H1 (cell line): ENCODE measurements around the gene ZMYND15. TPM values are rescaled to one million over a fixed set of nuclear protein-coding genes. Genes with fewer than 3 reads are reported as not detected.

Experiments
- CTCF ChIA-PET: fragments of 300-600 bp; sonication (Branson Sonifier 250); formaldehyde crosslinking; loops from one replicate; lab custom pipeline; 2021; ENCODE audit not compliant: partially characterized antibody; lab: Charles Lee
- POLR2A ChIA-PET: fragments of 300-600 bp; sonication (Branson Sonifier 250); formaldehyde crosslinking; loops from one replicate; lab custom pipeline; 2021; ENCODE audit warnings: inconsistent platforms; ENCODE audit not compliant: partially characterized antibody; lab: Charles Lee
- DNase-seq, 2 experiments: peaks; one replicate each; pipeline versions ENCODE4 v3.0.0 to v3.0.0-alpha.2; 2010 to 2022; ENCODE audit warnings: low spot score in 2 of 2, low read depth in 1 of 2, mixed read lengths in 1 of 2
- FAIRE-seq: peaks from 2 replicates; lab custom pipeline; 2011; peaks lifted over from hg19 to GRCh38; lab: Jason Lieb, UNC
- H2AFZ ChIP-seq: 2 replicates; pipeline ENCODE4 v1.8.1; 2012; ENCODE audit warnings: low read length, inconsistent platforms
- H2AK5ac ChIP-seq: 2 replicates; pipeline ENCODE4 v1.6.1; 2013; ENCODE audit warnings: low read depth, low read length
- H2BK120ac ChIP-seq: replicated peaks from 2 replicates; pipeline ENCODE3; 2013; ENCODE audit warnings: low read depth, low read length, inconsistent platforms
- H2BK12ac ChIP-seq: 2 replicates; pipeline ENCODE4 v1.6.1; 2013; ENCODE audit warnings: low read depth, low read length
- H2BK15ac ChIP-seq: 2 replicates; pipeline ENCODE4 v1.6.1; 2013; ENCODE audit warnings: low read length
- H2BK20ac ChIP-seq: 2 replicates; pipeline ENCODE4 v1.6.1; 2013; ENCODE audit warnings: low read length
- H2BK5ac ChIP-seq: 2 replicates; pipeline ENCODE4 v1.6.1; 2013; ENCODE audit warnings: low read depth, low read length
- H3K14ac ChIP-seq: 2 replicates; pipeline ENCODE4 v1.6.1; 2013; ENCODE audit warnings: inconsistent platforms; ENCODE audit not compliant: insufficient read length
- H3K18ac ChIP-seq: 2 replicates; pipeline ENCODE4 v1.6.1; 2013; ENCODE audit warnings: low read length; ENCODE audit errors: extremely low read depth
- H3K23ac ChIP-seq: 2 replicates; pipeline ENCODE4 v1.6.1; 2013; ENCODE audit warnings: inconsistent platforms; ENCODE audit not compliant: insufficient read length
- H3K23me2 ChIP-seq: 2 replicates; pipeline ENCODE4 v1.6.1; 2013; ENCODE audit warnings: low read depth, low read length
- H3K27ac ChIP-seq: 2 replicates; pipeline ENCODE4 v1.6.1; 2011; ENCODE audit warnings: low read depth, low read length, inconsistent platforms
- H3K27me3 ChIP-seq, 4 experiments: replicated peaks in 1 of 4; 1 replicate in 1 of 4; 2 replicates in 3 of 4; pipeline versions ENCODE4 v1.6.1 to v1.8.1; 2011 to 2013; ENCODE audit warnings: low read length in 3 of 4, mild to moderate bottlenecking in 3 of 4, inconsistent platforms in 2 of 4, mixed read lengths in 2 of 4, moderate library complexity in 1 of 4; ENCODE audit not compliant: control insufficient read depth in 3 of 4, insufficient read depth in 3 of 4; ENCODE audit errors: extremely low read depth in 1 of 4
- H3K36me3 ChIP-seq, 4 experiments: 2 replicates each; pipeline versions ENCODE4 v1.6.1 to v1.8.1; 2011 to 2013; ENCODE audit warnings: mild to moderate bottlenecking in 4 of 4, low read length in 3 of 4, moderate library complexity in 2 of 4, control low read depth in 1 of 4, inconsistent platforms in 1 of 4; ENCODE audit not compliant: insufficient read depth in 4 of 4, control insufficient read depth in 2 of 4
- H3K4ac ChIP-seq: replicated peaks from 2 replicates; pipeline ENCODE3; 2013; ENCODE audit warnings: low read length, low read depth, mixed read lengths, inconsistent platforms; ENCODE audit not compliant: insufficient read length
- H3K4me1 ChIP-seq, 4 experiments: replicated peaks in 1 of 4; 1 replicate in 1 of 4; 2 replicates in 3 of 4; pipeline versions ENCODE4 v1.6.1 to v1.8.1; 2011 to 2013; ENCODE audit warnings: low read length in 3 of 4, inconsistent platforms in 2 of 4, mixed read lengths in 1 of 4; ENCODE audit not compliant: insufficient read depth in 4 of 4, control insufficient read depth in 3 of 4
- H3K4me2 ChIP-seq, 2 experiments: 2 replicates each; pipeline versions ENCODE4 v1.6.1 to v1.8.1; 2011 to 2013; ENCODE audit warnings: low read depth in 2 of 2, low read length in 2 of 2, control low read depth in 1 of 2, inconsistent platforms in 1 of 2, mild to moderate bottlenecking in 1 of 2; ENCODE audit not compliant: insufficient read depth in 1 of 2
- H3K4me3 ChIP-seq, 4 experiments: fragments of 200-600, 300-600 bp in 1 of 4; sonication (generic), shearing (Covaris generic), sonication (Bioruptor Twin) in 1 of 4; 2 replicates each; pipeline versions ENCODE4 v1.5.1 to v1.8.1; 2011 to 2016; ENCODE audit warnings: low read length in 4 of 4, low read depth in 3 of 4, control low read depth in 2 of 4, inconsistent platforms in 2 of 4, mild to moderate bottlenecking in 2 of 4, mixed read lengths in 1 of 4, moderate library complexity in 1 of 4; ENCODE audit not compliant: insufficient read depth in 2 of 4; ENCODE audit errors: extremely low read depth in 1 of 4
- H3K56ac ChIP-seq: replicated peaks from 2 replicates; pipeline ENCODE3; 2013; ENCODE audit warnings: low read depth, mild to moderate bottlenecking, mixed read lengths, low read length, inconsistent platforms; ENCODE audit not compliant: insufficient read length
- H3K79me1 ChIP-seq: 2 replicates; pipeline ENCODE4 v1.6.1; 2013; ENCODE audit warnings: low read depth, low read length, control low read depth
- H3K79me2 ChIP-seq, 2 experiments: 2 replicates each; pipeline versions ENCODE4 v1.6.1 to v1.8.1; 2012 to 2013; ENCODE audit warnings: low read length in 2 of 2, mild to moderate bottlenecking in 2 of 2, inconsistent platforms in 1 of 2; ENCODE audit not compliant: insufficient read depth in 2 of 2, control insufficient read depth in 1 of 2
- H3K9ac ChIP-seq, 4 experiments: replicated peaks in 1 of 4; 1 replicate in 1 of 4; 2 replicates in 3 of 4; pipeline versions ENCODE4 v1.6.1 to v1.8.1; 2011 to 2013; ENCODE audit warnings: low read depth in 3 of 4, low read length in 3 of 4, control low read depth in 2 of 4, mild to moderate bottlenecking in 2 of 4, moderate library complexity in 2 of 4, inconsistent platforms in 1 of 4; ENCODE audit errors: extremely low read depth in 1 of 4
- H3K9me3 ChIP-seq, 2 experiments: 2 replicates each; pipeline versions ENCODE4 v1.6.1 to v1.8.1; 2012 to 2013; ENCODE audit warnings: mild to moderate bottlenecking in 2 of 2, moderate library complexity in 2 of 2, control low read depth in 1 of 2, inconsistent platforms in 1 of 2, low read depth in 1 of 2, low read length in 1 of 2, mixed read lengths in 1 of 2; ENCODE audit not compliant: insufficient read depth in 2 of 2
- H4K20me1 ChIP-seq, 2 experiments: replicated peaks in 1 of 2; 2 replicates each; pipeline versions ENCODE3 to v1.8.1; 2011 to 2013; ENCODE audit warnings: inconsistent platforms in 2 of 2, low read length in 2 of 2, mild to moderate bottlenecking in 1 of 2; ENCODE audit not compliant: insufficient read depth in 2 of 2, control insufficient read depth in 1 of 2
- H4K5ac ChIP-seq: 2 replicates; pipeline ENCODE4 v1.6.1; 2013; ENCODE audit warnings: low read length, low read depth, mixed read lengths, inconsistent platforms; ENCODE audit not compliant: insufficient read length
- H4K8ac ChIP-seq: 2 replicates; pipeline ENCODE4 v1.8.0; 2013; ENCODE audit warnings: mild to moderate bottlenecking, moderate library complexity, low read length, inconsistent platforms; ENCODE audit not compliant: insufficient read depth; ENCODE audit errors: extremely low read depth
- H4K91ac ChIP-seq: replicated peaks from 2 replicates; pipeline ENCODE3; 2013; ENCODE audit warnings: low read length, mixed read lengths, inconsistent platforms; ENCODE audit not compliant: insufficient read length
- ASH2L ChIP-seq: fragments of 200-600, 300-600 bp; sonication (generic); IDR thresholded peaks from one replicate; pipeline ENCODE4 v1.7.1; 2017; ENCODE audit warnings: low read length
- HDAC6 ChIP-seq: IDR thresholded peaks from one replicate; pipeline ENCODE4 v1.7.1; 2012; ENCODE audit warnings: low read depth, mild to moderate bottlenecking, inconsistent platforms, low read length, moderate library complexity
- NRF1 ChIP-seq: IDR thresholded peaks from 2 replicates; pipeline ENCODE4 v1.6.1; 2011; ENCODE audit warnings: mild to moderate bottlenecking, low read depth, low read length, improper control_type of control experiment
- POLR2A ChIP-seq, 2 experiments: IDR thresholded peaks; 1 replicate in 1 of 2; 2 replicates in 1 of 2; pipeline ENCODE4 v1.6.1; 2011; ENCODE audit warnings: low read depth in 2 of 2, low read length in 2 of 2, mild to moderate bottlenecking in 2 of 2; ENCODE audit errors: control extremely low read depth in 1 of 2
- TAF1 ChIP-seq: IDR thresholded peaks from 2 replicates; pipeline ENCODE4 v1.6.1; 2011; ENCODE audit warnings: mild to moderate bottlenecking, low read depth, low read length
- WGBS, 2 experiments: shearing (Covaris generic) in 1 of 2; methylation state at CpG; one replicate each; pipeline versions ENCODE4 v1.1.6 to v1.1.7; 2013 to 2015; ENCODE audit warnings: low lambda C conversion rate in 2 of 2, mixed read lengths in 2 of 2, inconsistent platforms in 1 of 2, low coverage in 1 of 2, missing lambda C conversion rate in 1 of 2; ENCODE audit not compliant: insufficient replicate concordance in 2 of 2, insufficient coverage in 1 of 2, insufficient read length in 1 of 2; ENCODE audit errors: extremely low coverage in 1 of 2, missing lambda C conversion rate in 1 of 2; 5-methylcytosine and 5-hydroxymethylcytosine counted together
- polyA plus RNA-seq, 7 experiments: library from polyadenylated mRNA; depleted of rRNA in 3 of 7; stranded (reverse) in 5 of 7; unstranded in 2 of 7; fragments of >200 nt in 5 of 7; fragments of 200-250 nt in 2 of 7; gene quantifications; 1 replicate in 5 of 7; 2 replicates in 1 of 7; 4 replicates in 1 of 7; pipeline versions ENCODE4 v1.2.1 to v1.2.3, GENCODE V29; 2011 to 2013; ENCODE audit warnings: missing spikeins in 2 of 7, mixed read lengths in 2 of 7
- total RNA-seq: library from RNA; stranded (reverse); fragmentation: NEBNext Ultra II Directional; extraction: Animal tissue kit (Norgen Biotek cat#: 25700); gene quantifications from 2 replicates; pipeline ENCODE4 v1.2.1, GENCODE V29; 2021

ZMYND15 gene
- total and polyA plus RNA-seq, 2 of the 8 experiments (the other 6 are each of a cell fraction or from before 2014, with no cell fraction given) = 0.53 to 0.58 TPM

- Histone ChIP-seq H4K91ac (no peak overlapping the region), H3K23me2 (peaks cover 7% of the 10 kb centered on the region; the same call in 1 of the 2 replicates), H4K8ac (no peak overlapping the region), H3K27me3 (peaks cover 0 to 9% (median 5%) of the 10 kb centered on the region in 4 experiments; a peak in 4 of 7 replicates), H4K5ac (no peak overlapping the region), H3K4me3 (no peak overlapping the region), H3K27ac (no peak overlapping the region), H3K9me3 (no peaks in the 10 kb centered on the region), H3K4ac (no peak overlapping the region), H2BK120ac (no peak overlapping the region), H4K20me1 (no peaks in the 10 kb centered on the region), H3K79me2 (no peaks in the 10 kb centered on the region), H2BK20ac (no peak overlapping the region), H3K18ac (no peak overlapping the region), H3K23ac (no peak overlapping the region), H3K4me2 (no peak overlapping the region), H2BK15ac (no peak overlapping the region), H3K56ac (no peak overlapping the region), H3K14ac (no peak overlapping the region), H2BK5ac (no peak overlapping the region), H3K9ac (no peak overlapping the region), H3K79me1 (no peaks in the 10 kb centered on the region), H2AFZ (no peak overlapping the region), H3K36me3 (no peaks in the 10 kb centered on the region), H2AK5ac (no peak overlapping the region), H3K4me1 (peaks cover 0 to 3% (median under 1%) of the 10 kb centered on the region in 4 experiments; a peak in 3 of 7 replicates), H2BK12ac (no peak overlapping the region)
- ChIA-PET CTCF (interaction anchor here (0.7 to 1.3 kb wide), 3 partner anchors 39 to 134 kb away, joined by 3 to 7 read pairs (median 3); no protein-coding TSS in a partner anchor), POLR2A (interaction anchor here (0.6 to 1.6 kb wide), 2 partner anchors 31 to 43 kb away, joined by 3 to 8 read pairs; partner anchors contain the start of gene PELP1)
- TF ChIP-seq POLR2A (IDR thresholded peaks at IDR 0.05; ENCODE audit: control extremely low read depth in 1 of 2, low read depth in 2 of 2, low read length in 2 of 2) (no peak), NRF1 (no peak), ASH2L (no peak), HDAC6 (no peak), TAF1 (no peak)
- 93% methylated on average over 5 of the region's 5 CpGs; no CpG with 5 or more reads in 1 of the 2 experiments for WGBS, 2 experiments
- FAIRE-seq (no peak), DNase-seq (no peak)
Measured at GRCh38 chr17:4747847-4748246, 8.2 kb downstream of the ZMYND15 start.
